ENCODE data around the gene FKRP. TPM values are rescaled to one million over a fixed set of nuclear protein-coding genes. Genes with fewer than 3 reads are reported as not detected.

FKRP gene
- total RNA-seq, 1 donor from 2014 or later = 37.0 TPM

DNA sequence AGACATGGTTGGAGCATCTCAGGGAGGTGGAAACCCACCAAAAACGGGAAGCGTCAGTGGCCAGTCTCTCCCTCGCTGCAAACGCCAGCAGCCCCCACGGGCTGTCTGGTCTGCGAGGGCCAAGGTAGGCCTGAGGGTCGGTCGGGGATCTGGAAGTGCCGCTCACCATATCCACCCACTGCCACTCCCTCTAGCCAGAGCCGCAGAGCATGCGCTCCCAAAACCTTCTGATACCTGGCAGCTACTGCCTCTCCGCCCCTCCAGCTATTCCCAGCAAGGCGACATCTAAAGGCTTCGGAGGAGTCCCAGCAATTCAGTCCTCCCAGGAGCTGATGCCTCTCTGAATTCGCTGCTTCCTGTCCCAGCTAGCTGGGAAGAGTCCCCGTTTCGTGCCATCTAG, 4.4 kb upstream of the FKRP start:
- no peak overlapping the region for H3K4me3 Mint-ChIP-seq
- peaks cover 10% of the 10 kb centered on the region for H3K36me3 Mint-ChIP-seq
- H3K9me3 Mint-ChIP-seq = no peaks in the 10 kb centered on the region
- H3K27ac Mint-ChIP-seq = peak overlapping the region; percentile 33
- H3K27me3 Mint-ChIP-seq (ENCODE audit: low read depth) = no peaks in the 10 kb centered on the region
- TF ChIP-seq, protein P1, sequence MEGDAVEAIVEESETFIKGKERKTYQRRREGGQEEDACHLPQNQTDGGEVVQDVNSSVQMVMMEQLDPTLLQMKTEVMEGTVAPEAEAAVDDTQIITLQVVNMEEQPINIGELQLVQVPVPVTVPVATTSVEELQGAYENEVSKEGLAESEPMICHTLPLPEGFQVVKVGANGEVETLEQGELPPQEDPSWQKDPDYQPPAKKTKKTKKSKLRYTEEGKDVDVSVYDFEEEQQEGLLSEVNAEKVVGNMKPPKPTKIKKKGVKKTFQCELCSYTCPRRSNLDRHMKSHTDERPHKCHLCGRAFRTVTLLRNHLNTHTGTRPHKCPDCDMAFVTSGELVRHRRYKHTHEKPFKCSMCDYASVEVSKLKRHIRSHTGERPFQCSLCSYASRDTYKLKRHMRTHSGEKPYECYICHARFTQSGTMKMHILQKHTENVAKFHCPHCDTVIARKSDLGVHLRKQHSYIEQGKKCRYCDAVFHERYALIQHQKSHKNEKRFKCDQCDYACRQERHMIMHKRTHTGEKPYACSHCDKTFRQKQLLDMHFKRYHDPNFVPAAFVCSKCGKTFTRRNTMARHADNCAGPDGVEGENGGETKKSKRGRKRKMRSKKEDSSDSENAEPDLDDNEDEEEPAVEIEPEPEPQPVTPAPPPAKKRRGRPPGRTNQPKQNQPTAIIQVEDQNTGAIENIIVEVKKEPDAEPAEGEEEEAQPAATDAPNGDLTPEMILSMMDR (IDR thresholded peaks at IDR 0.05; ENCODE audit: unreplicated experiment) = no peak
- H3K4me1 Mint-ChIP-seq = peaks cover 23% of the 10 kb centered on the region
- no peak for DNase-seq (ENCODE audit: low spot score in 2 of 2, unreplicated experiment in 2 of 2)

DNA sequence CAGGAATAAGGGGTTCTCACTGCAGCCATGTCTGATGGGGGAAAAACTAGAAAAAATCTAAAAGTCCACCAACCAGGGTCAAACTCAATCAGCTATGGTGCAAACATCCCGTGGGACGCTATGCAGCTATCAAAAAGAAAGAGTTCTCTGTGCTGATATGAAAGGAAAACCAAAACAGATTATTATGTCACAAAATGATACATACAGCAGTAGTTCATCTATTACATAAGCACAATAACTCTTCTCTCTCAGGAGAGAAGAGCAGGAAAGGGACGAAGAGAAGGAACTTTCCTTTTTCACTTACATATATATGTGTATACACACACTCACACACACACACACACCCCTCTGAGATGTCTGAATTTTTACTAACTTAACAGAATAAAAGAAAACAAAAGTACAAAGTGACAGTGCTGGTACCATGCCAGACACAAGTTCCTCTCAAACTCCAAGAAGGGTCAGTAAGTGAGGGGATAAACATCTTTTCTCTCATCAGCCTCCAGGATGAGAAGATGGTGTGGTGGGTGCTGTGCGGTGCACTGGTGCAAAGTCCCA, 2.9 kb upstream of the FKRP start:
- Mint-ChIP-seq H3K9me3 (no peaks in the 10 kb centered on the region), H3K4me1 (peaks cover 23% of the 10 kb centered on the region), H3K36me3 (peaks cover under 1% of the 10 kb centered on the region), H3K27me3 (ENCODE audit: low read depth) (no peaks in the 10 kb centered on the region), H3K4me3 (peak overlapping the region; percentile 8), H3K27ac (no peak overlapping the region)
- TF ChIP-seq, protein P1 (IDR thresholded peaks at IDR 0.05; ENCODE audit: unreplicated experiment) = no peak
- DNase-seq (ENCODE audit: low spot score in 2 of 2, unreplicated experiment in 2 of 2) = no peak

DNA sequence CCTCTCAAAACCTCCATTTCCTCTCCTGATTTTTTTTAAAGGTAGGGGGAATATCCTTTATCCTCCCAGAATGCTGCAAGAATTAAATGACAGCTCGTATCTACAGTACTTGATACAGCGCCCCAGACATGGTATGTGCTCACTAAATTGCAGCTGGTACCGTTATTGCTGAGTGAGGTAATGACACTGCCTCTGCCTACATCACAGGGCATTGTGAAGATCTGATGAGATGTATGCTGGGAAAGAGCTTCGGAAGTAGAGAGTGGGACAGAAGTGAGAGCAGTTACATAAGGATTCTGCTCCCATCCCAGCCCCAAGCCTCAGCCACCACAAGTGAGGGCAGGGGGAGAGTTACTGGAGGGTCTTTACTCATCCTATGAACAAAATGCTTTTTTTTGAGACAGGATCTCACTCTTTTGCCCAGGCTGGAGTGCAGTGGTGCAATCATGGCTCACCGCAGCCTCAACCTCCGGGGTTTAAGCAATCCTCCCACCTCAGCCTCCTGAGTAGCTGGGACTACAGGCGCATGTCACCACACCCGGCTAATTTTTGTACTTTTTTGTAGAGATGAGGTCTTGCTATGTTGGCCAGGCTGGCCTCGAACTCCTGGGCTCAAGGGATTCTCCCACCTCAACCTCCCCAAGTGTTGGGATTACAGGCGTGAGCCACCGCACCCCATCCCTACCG, 1.7 kb upstream of the FKRP start:
- DNase-seq (ENCODE audit: low spot score in 2 of 2, unreplicated experiment in 2 of 2) = no peak
- Mint-ChIP-seq H3K27ac (peak overlapping the region; percentile 89), H3K4me1 (peaks cover 23% of the 10 kb centered on the region), H3K4me3 (peak overlapping the region; percentile 96), H3K36me3 (no peaks in the 10 kb centered on the region), H3K9me3 (no peaks in the 10 kb centered on the region), H3K27me3 (ENCODE audit: low read depth) (no peaks in the 10 kb centered on the region)
- TF ChIP-seq, protein P1 (IDR thresholded peaks at IDR 0.05; ENCODE audit: unreplicated experiment) = no peak

DNA sequence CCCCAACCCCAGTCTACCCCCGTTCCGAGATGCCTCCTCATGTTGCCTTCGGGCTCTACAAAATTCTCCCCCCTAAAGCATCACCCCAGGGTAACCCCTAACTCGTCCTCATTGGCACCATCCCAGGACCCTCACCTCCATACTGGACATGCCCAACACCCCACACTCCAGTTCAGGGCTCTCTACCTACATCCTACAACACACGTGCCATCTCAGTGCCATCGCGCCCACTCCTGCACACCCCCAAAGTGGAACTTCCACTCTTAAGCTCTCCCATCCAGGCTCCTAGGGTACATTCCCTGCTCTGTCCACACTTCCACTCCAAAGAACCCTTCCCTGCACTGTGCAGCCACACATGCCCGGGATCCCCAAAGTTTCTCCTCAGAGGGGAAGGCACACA, 827 bp upstream of the FKRP start:
- H3K36me3 Mint-ChIP-seq = peaks cover 1% of the 10 kb centered on the region
- peaks cover 23% of the 10 kb centered on the region for H3K4me1 Mint-ChIP-seq
- no peaks in the 10 kb centered on the region for H3K27me3 Mint-ChIP-seq (ENCODE audit: low read depth)
- H3K27ac Mint-ChIP-seq = peak overlapping the region; percentile 89
- TF ChIP-seq, protein P1 (IDR thresholded peaks at IDR 0.05; ENCODE audit: unreplicated experiment) = no peak
- peak overlapping the region; percentile 96 for H3K4me3 Mint-ChIP-seq
- DNase-seq (ENCODE audit: low spot score in 2 of 2, unreplicated experiment in 2 of 2) = no peak
- no peaks in the 10 kb centered on the region for H3K9me3 Mint-ChIP-seq

DNA sequence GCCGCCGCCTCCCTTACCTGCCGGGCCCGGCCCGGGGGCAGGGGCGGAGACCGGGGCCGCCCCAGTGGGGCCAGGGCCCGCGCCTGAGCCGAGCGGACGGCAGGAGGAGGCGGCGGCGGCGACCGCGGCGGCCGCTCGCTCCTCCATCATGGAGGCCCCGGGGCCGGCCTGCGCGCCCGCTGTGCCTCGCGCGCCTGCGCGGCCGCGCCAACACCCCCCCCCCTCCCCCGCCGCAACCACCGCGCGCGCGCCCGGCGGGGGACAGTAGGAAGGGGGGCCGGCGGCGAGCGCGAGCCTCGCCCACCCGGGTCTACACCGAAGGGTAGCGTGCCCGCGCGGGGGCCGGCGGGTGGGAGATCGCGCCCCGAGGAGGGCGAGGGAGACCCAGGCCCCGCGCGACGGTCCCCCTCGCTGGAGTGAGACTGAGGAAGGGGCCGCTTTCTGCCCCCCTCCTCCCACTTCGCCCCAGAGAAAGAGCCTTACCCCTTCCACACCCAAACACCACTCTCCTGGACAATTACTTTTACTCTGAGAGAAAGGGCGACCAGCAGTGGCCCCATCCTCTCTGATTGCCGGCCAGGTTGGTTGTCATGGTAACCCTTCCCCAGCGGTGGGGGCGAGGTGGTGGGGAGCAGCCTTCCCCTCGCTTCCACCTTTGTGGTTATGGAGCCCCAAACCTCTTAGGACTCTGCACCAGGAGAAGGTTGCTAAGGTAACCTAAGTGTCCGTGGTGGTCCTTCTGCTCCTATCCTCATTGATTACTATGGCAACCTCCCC, 612 bp downstream of the FKRP start, which contains the start of gene STRN4:
STRN4 (minus strand) TSS at position 170 of the 777 bp plus-strand sequence; CDS start at position 150, 20 bp downstream.
- H3K27me3 Mint-ChIP-seq (ENCODE audit: low read depth) = no peaks in the 10 kb centered on the region
- peak within 1 kb of the TSS; percentile 89 for H3K27ac Mint-ChIP-seq
- H3K36me3 Mint-ChIP-seq = peaks cover 5% of the 10 kb centered on the region
- H3K9me3 Mint-ChIP-seq = no peaks in the 10 kb centered on the region
- H3K4me3 Mint-ChIP-seq = peak within 1 kb of the TSS; percentile 96
- H3K4me1 Mint-ChIP-seq = peaks cover 23% of the 10 kb centered on the region
- peak; percentile 61 for DNase-seq (ENCODE audit: low spot score in 2 of 2, unreplicated experiment in 2 of 2)
- TF ChIP-seq, protein P1 (IDR thresholded peaks at IDR 0.05; ENCODE audit: unreplicated experiment) = no peak
